HG03045 (cell line): ENCODE data around the gene TBCD.

Experiments used
- ATAC-seq: cut with Tn5 transposase; IDR thresholded peaks from one replicate; pipeline ENCODE4 v1.9.1; 2021; ENCODE audit warnings: mild to moderate bottlenecking, moderate library complexity; ENCODE audit not compliant: unreplicated experiment

TBCD gene

GRCh38 chr17:82882715-82883418, 131.0 kb downstream of the TBCD start:
- ATAC-seq, result no peak

- no peak for ATAC-seq
These were observed 131.7 kb downstream of the TBCD start for GRCh38 chr17:82883419-82884031.

DNA sequence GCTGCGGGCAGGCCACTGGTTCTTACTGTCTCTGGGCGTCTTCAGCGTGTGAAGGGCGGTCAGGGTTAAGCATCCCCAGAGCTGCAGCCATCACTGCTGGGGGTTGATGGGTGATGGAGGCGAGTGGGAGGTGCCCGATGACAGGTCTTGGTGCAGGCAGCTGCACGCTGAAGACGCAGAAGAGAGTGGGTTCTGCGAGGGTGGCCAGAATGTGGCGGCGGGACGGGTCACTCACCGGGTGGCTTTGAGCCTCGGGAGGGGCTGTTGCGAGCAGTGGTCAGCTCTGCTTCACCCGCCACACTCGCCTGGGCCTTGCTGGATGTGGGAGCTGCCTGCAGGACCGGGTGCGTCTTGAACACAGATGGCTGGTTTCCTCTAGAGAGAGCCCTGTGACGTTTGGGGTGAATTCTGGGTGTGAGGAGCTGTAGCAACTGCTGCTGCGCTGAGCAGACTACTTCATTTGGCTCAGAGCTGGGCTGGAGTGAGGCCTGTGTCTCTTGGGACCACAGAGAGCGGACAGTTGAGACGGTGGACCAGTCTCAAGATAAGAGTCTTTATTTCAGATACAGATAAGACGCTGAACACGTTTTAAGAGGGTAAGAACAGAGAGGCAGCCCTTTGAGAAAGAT, 132.6 kb downstream of the TBCD start:
- ATAC-seq, result no peak

GRCh38 chr17:82884970-82885353, 133.1 kb downstream of the TBCD start:
- ATAC-seq, result no peak

DNA sequence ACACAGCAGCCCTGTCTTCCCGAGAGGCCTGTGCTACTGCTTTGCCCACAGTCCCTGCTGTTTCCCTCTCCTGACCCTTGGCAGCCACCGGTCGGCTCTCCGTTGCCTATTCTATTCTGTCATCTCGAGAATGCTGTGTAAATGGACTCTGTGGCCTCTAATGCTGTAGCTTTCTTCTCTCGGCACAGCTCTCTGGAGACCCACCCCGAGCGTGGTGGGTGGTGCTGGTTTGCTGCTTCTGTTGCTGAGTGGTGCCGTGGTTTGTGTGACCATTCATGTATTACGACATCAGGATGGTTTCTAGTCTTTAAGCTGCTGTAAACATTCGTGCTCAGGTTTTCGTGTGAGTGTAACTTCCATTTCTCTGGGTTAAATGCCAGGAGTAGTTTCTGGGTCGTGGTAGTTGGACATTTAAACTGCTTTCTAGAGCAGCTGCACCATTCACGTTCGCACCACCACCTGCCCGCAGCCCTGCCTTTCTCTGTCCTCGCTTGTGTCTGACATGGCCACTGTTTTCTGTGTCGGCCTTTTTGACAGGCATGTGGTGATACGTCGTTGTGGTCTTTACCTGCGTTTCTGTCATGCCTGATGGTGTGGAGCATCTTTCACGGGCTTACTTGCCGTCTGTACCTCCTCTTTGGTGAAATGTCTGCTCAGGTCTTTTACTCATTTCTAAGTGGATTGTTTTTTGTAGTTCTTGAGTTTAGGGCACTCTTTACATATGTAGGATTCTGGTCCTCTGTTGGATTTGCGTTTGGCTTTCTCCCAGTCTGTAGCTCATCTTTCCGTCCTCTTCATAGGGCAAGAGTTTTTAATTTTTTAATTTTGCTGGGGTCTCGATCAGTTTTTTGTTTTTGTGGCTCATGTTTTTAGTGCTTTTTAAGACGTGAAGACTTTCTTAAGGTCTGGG, 135.6 kb downstream of the TBCD start:
- ATAC-seq, result no peak

GRCh38 chr17:82888583-82889495, 137.0 kb downstream of the TBCD start:
- no peak for ATAC-seq

DNA sequence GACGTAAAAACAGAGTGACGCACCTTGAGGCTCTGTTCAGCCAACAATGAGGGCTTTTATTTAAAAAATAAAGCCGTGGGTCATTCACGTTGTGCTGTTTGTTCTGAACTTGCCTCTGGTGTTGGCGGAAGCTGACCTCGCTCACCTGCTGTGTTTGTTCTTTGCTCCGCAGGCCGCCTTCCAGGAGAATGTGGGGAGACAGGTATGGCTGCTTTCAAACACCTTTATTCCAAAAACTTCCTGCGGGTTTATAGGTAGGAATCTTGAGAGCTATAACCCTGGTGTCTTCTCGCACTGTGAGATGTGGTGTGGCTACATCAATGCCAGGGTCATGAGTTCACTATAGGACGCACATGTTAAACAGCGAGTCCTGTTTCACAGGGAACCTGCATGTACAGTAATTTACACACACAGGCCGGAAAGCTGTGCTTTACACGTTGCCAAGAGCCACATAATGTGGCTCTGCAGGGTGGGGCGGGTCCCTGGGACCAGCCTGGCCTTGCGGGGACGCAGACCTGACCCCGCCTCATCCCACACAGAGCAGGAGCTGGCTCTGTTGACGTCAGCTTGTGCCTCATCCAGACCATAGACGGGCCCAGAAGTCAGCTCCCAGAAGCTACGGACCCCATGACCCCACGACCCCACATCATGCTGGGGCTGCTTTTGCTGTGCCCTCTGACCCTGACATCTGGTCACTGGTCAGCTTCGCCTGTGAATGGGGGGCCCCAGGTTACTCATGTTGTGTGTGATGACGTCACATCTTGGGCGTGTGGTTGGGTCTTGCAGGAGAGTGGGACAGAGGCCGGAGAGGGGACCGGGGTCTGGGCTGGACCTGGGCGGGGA, 137.9 kb downstream of the TBCD start:
- ATAC-seq, result no peak

GRCh38 chr17:82890339-82890730, 138.5 kb downstream of the TBCD start:
- no peak for ATAC-seq

- no peak for ATAC-seq
These were observed 139.2 kb downstream of the TBCD start for GRCh38 chr17:82890926-82891678.

GRCh38 chr17:82891911-82892310, 140.0 kb downstream of the TBCD start:
- ATAC-seq, result no peak

- ATAC-seq, result no peak
These were observed 141.2 kb downstream of the TBCD start for GRCh38 chr17:82892899-82893565.

DNA sequence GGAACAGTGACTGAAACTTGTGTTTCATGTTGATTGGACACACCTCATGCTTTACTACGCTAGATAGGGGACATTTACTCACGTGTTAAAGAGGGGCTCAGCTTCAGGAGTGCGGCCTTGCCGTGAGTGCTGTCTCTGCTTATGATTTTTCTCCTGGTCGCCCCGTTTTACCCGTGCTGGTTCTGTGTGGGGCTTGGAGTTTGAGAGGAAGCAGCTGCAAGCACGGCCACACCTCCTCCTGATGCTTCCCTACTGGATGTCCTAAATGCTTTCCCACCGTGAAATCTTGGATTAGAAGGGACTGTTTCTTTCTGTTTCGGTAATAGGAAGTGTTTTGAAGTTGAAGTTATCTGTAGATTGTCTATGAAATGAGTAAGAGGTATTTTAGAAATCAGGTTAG, 141.9 kb downstream of the TBCD start:
- no peak for ATAC-seq

GRCh38 chr17:82894389-82894788, 142.5 kb downstream of the TBCD start:
- ATAC-seq, result no peak

- no peak for ATAC-seq
These were observed 143.2 kb downstream of the TBCD start for GRCh38 chr17:82895087-82895486.

DNA sequence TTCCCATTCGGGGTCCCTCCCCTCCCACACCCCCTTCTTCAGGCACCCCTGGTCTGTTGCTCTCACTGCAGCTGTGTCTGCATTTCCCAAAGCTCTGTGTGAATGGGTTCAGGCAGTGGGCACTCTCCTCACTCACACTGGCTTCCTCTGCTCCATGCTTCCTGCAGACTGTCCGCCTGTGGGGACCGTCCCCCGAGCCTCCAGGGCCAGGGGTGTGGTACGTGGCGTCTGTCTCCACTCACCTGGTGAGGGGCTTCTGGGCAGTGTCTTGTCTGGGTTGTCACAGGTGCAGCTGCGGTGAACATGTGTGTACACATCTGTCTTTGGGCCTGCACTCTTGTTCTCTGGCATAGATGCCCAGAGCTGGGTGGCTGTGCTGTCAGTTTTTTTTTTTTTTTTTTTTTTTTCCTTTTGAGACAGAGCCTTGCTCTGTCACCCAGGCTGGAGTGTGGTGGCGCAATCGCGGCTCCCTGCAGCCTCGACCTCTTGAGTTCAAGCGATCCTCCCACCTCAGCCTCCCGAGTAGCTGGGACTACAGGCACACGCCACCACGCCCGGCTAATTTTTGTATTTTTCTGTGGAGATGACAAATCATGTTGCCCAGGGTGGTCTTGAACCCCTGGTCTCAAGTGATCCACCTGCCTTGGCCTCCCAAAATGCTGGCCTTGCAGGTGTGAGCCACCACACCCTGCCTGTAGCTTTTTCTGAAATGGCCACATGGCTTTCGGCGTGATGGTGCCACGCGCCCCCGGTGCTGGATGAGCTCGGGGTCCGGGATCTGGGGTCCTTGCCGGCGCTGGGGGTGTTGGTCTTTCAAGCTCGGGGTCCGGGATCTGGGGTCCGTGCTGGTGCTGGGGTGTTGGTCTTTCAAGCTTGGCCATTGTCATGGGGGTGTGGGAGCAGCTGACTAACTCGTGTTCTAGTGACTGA, 144.5 kb downstream of the TBCD start:
- ATAC-seq, result no peak

DNA sequence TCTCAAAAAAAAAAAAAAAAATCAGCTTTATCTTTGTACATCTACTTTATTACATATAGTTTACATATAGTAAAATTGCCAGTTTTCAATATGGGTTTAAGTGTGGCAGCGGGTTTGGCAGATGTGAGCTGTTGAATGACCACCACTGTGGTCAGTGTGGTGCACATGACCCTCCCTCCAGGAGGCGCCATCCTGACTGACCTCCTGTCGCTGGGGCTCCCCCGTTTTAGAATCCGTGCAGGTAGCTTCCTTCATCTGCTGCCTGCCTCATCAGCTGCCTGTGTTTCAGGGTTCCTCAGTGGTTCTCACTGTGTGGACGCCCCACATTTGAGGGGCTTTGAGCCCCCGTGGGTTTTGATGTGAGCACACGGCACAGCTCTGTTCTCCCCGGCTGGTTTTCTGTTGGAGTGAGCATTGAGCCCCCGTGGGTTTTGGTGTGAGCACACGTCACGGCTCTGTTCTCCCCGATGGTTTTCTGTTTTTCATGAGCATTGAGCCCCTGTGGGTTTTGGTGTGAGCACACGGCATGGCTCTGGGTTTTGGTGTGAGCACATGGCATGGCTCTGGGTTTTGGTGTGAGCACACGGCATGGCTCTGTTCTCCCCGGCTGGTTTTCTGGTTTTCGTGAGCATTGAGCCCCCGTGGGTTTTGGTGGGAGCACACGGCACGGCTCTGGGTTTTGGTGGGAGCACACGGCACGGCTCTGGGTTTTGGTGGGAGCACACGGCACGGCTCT, 145.8 kb downstream of the TBCD start:
- ATAC-seq, result no peak
